ENCODE measurements around the gene TMEM151B.
"Not testable (repeated sequence)": the region's sequence is repeated elsewhere in the genome, so short reads cannot be mapped to it uniquely, and the experiment has no call there.

TMEM151B gene

DNA sequence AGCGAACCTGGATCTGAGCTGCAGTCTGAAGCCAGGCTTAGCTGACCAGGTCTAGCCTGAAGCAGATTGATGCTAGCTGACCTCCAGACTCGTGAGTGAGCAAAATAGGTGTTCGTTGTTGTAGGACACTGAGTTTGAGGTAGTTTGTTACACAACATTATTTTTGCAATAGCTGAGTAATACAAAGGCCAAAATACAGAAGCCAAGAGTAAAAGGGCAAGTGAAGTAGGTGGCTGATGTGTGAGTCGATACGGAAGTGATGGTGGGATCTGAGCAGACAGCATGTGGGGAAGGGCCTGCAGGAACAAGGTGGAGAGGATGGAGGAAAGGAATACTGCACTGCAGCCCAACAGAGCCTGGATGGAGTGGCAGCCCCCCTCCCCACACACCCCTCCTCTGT, 63.7 kb downstream of the TMEM151B start:
- DNase-seq (ENCODE audit: low spot score), result no peak

- DNase-seq (ENCODE audit: low spot score), result no peak
These were observed 65.4 kb downstream of the TMEM151B start for GRCh38 chr6:44335631-44336030.

DNA sequence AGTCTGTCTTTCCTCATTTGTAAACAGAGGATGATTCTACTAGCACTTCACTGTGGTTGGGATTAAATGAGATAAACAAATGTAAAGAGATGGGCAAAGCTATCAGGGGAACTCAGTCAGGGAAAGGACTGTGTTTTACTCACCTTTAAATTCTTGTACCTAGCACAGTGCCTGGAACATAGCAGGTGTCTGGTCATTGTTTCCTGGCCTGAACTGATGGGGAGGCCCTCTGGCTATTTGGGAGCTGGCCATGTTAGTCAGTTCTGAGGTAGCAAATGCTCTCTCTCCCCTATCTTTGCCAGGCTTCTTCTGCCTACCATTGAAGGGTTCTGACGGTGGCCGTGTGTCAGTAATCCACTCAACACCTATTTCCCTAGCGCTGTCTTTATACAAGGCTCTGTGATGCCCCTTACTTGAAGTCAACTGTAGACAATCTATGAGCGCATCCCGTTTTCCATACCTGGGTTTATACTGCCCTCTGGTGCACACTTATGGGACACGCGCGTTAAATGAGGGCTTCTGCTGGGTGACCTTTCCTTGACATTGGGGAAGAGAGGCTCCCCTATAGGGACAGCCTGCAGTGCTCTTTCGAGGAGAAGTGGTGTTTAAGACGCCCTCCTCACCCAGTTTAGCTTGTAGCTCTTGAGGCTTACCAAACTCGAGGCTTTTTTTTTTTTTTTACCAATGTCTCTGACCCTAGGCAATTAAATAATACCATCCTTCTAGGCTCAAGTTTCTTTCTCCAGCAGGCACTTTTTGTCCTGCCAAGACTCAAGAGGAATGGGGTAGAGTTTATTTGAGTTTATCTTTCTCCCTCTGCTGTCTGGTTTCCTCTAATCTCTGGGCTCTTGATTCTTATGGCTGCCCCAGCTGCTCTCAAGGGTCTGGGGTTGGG, 68.2 kb downstream of the TMEM151B start:
- peak; percentile 67 for DNase-seq (ENCODE audit: low spot score)

DNA sequence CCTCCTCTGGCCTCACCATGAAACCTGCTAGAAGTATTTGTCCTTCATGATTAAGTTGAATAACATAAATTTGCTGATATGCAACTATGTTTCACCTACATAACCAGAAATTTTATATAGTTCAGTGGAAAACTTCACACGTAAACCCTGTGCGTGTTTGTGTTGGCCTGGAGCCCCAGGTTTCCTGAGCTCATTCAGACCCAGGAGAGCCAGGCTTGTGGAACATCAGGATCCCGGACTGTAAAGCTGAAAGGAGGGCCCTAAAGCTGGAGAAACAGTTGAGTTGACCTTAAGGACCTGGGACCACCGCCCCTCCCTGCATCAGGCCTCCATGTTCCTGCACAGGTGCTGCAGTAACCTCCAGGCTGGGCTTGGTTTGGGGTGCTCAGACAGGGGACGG, 69.1 kb downstream of the TMEM151B start:
- no peak for DNase-seq (ENCODE audit: low spot score)

- no peak for DNase-seq (ENCODE audit: low spot score)
These were observed 69.7 kb downstream of the TMEM151B start for GRCh38 chr6:44339763-44340625.

DNA sequence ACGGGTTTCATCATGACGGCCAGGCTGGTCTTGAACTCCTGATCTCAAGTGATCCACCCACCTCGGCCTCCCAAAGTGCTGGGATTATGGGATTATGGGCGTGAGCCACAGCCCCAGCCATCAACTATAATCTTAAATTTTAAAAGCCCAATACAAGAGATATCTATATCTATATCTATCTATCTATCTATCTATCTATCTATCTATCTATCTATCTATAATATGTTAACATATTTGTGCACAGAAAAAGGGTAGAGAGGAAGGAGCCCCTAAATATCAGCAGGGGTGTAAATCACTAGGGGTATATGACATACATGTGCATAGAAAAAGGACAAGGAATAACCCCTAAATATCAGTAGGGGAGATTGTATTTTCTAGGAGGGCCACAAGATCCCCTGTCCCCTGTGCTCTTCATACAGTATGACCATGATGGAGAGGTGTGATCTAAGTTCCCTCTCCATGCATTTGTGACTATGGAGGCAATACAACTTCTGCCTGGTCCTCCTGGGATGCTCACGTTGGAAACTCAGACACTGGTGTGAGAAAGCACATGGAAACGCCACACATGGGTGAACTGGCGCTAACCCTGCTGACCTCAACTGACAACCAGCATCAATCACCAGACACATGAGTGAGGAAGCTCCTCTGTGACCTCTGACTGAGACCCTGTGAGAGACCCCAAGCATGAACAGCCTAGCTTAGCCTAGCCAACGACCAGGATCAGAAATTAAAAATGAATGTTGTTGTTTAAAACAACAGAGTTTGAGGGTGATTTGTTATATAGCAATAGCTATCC, 71.0 kb downstream of the TMEM151B start:
- DNase-seq (ENCODE audit: low spot score), result no peak

DNA sequence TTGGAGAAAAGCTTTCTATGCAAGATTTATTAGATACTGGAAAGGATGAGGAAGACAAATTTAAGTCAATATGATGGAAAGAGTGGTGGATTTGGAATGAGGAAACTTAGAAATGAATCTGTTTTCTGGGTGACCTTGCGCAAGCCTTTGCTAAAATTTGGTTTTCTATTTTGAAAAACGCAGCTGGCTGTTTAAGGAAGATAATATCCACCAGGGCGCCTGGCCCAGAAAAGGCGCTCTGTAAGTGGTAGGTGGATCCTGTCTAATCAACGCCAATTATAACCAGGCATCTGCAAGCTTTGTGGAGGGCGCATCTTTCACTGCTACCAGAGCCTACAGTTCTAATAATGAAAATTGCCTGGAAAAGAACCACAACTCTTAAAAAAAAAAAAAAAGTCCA, 71.8 kb downstream of the TMEM151B start:
- no peak for DNase-seq (ENCODE audit: low spot score)

- DNase-seq (ENCODE audit: low spot score), result no peak
These were observed 72.2 kb downstream of the TMEM151B start, which contains the start of gene SPATS1 for GRCh38 chr6:44342489-44342888. SPATS1 (plus strand) TSS chr6:44342650; CDS start chr6:44343096, 446 bp downstream.

- DNase-seq (ENCODE audit: low spot score), result not testable (repeated sequence)
These were observed 76.6 kb downstream of the TMEM151B start for GRCh38 chr6:44346818-44347217.

DNA sequence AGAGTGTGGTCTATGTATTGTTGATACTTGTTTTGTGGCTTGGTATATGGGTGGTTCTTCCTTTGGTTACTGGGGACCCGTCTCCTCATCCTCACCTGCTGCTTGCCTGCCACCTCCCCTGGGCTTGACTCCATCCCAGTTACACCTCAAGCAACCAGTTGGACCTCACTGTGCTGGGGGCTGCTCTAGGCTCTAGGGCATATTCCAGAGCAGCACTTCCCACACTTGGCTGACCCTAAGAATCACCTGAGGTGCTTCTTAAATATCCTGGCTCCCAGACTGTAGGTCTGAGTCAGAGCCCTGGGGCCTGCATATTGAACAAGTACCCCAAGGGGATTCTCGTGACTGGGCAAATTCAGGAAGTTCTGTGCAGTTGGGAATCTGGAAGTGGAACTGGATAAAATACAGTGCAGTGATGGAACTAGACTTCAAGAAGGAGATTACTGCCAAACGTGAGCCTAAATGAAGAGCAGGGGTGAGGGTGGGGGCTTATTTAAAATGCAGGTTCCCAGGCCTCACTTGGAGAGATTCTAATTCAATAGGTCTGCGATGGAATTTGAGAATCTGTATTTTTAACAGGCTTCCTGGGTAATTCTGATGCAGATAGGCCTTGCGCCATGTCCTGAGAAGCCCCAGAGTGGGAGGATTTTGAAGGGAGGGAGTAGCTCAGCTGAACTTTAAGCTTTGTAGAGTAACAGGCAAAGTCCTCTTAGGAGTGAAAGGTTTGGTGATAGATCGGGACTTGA, 79.8 kb downstream of the TMEM151B start:
- DNase-seq (ENCODE audit: low spot score), result no peak

GRCh38 chr6:44350650-44350994, 80.4 kb downstream of the TMEM151B start:
- DNase-seq (ENCODE audit: low spot score), result not testable (repeated sequence)

DNA sequence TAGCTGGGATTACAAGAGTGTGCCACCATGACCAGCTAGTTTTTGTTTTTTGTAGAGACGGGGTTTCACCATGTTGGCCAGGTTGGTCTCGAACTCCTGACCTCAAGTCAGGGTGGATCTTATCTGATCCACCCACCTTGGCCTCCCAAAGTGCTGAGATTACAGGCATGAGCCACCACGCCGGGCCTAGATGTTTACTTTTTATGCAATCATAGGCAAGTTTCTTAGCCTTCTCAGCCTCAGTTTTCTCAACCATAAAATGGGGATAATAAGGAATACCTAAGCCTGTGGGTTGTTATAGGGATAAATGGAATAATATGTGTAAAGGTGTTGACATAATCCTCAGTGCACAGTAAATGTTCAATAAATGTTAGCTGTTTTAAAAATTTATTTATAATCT, 82.0 kb downstream of the TMEM151B start:
- no peak for DNase-seq (ENCODE audit: low spot score)

DNA sequence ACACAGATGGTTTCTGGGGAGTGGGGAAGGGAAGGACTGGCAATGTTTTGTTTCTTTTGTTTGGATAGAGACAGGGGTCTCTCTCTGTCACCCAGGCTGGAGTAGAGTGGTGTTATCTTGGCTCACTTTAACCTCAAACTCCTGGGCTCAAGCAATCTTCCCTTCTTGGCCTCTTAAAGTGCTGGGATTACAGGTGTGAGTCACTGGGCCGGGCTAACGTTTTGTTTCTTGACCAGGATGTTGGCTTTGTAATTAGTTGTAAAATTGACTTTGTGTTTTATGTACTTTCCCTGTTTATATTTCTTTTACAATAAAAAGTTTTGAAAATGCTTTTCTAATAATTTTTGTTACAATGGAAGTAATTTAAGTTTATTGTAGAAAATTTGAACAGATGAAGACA, 83.1 kb downstream of the TMEM151B start:
- no peak for DNase-seq (ENCODE audit: low spot score)

DNA sequence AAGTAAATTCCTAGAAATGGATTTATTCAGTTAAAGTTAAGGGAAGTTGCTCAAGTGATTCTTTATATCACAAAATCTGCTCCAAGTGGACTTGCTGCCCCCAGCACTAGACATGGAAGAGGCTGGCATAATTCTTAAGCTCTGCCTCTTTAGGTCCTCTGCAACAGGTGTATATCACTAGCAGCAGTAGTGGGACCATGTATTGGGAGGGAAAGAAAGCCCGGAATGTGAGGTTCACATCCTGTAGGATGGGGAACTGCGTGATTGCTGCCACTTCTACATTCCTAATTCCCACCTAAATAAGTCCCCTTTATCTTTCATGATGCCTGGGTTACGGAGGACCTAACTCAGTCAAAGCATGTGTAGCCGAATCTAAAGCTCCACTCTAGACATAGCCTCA, 85.4 kb downstream of the TMEM151B start:
- DNase-seq (ENCODE audit: low spot score), result no peak

GRCh38 chr6:44356487-44356886, 86.2 kb downstream of the TMEM151B start:
- DNase-seq (ENCODE audit: low spot score), result no peak

All from hematopoietic multipotent progenitor cell treated with erythropoietin and hydrocortisone succinate and interleukin-3 and kit ligand, for 15 days (in vitro differentiated cells).